HG03135 (cell line): ENCODE measurements around the gene ANXA11.
A peak's percentile ranks its signal among the peaks of the same experiment; 100 is the strongest.

Experiments
- ATAC-seq: cut with Tn5 transposase; IDR thresholded peaks from one replicate; pipeline ENCODE4 v1.9.1; 2021; ENCODE audit warnings: mild to moderate bottlenecking, moderate library complexity; ENCODE audit not compliant: unreplicated experiment

Gene ANXA11

DNA sequence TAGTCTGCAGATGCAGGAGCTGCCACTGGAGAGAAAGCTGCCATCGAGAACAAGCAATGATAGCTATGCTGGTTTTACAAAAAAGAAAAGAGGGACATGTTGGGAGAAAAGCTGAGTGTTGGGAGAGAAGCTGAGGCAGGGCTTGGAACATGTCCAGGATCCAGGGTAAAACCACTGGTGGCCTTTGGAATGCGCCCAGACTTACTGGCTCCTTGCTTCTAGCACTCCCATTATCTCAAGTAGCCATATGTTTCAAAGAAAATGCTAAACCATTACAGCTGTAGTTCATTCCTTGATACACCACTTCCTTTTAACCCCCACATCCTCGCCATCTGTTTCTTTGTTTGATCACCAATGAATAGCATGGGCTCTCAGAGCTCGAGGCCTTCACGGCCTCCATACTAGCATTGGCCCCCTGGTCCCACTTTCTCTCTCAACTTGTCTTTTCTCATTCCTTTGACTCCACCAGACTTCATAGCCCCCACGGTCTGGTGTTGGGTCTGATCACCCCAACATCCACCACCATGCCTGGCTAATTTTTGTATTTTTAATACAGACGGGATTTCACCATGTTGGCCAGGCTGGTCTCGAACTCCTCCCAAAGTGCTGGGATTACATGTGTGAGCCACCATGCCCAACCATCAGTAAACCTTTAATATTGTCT lies 96.6 kb downstream of the ANXA11 start:
- ATAC-seq, result no peak

- peak; percentile 79 for ATAC-seq
These were observed 101.0 kb downstream of the ANXA11 start for GRCh38 chr10:80104066-80104926.
